Fibroblast of lung (primary cell): Measurements from ENCODE around the gene ABCC8. TPM values are rescaled to one million over a fixed set of nuclear protein-coding genes. Genes with fewer than 3 reads are reported as not detected.

ENCODE experiments used
- DNase-seq, 2 donors: peaks; one replicate each; pipeline versions ENCODE4 v3.0.0 to v3.0.0-alpha.2; 2010; ENCODE audit warnings: low read depth in 2 of 2
- H2AFZ ChIP-seq: 2 replicates; pipeline ENCODE4 v1.5.1; 2012; ENCODE audit warnings: low read length, control low read depth, inconsistent platforms
- H3K27ac ChIP-seq: 2 replicates; pipeline ENCODE4 v1.5.1; 2011; ENCODE audit warnings: low read length, control low read depth; ENCODE audit not compliant: insufficient read depth
- H3K27me3 ChIP-seq: 2 replicates; pipeline ENCODE4 v1.5.1; 2011; ENCODE audit warnings: mild to moderate bottlenecking, low read length; ENCODE audit not compliant: control insufficient read depth, insufficient read depth
- H3K36me3 ChIP-seq: 2 replicates; pipeline ENCODE4 v1.5.1; 2011; ENCODE audit warnings: low read length; ENCODE audit not compliant: control insufficient read depth, insufficient read depth
- H3K4me1 ChIP-seq: 2 replicates; pipeline ENCODE4 v1.5.1; 2011; ENCODE audit warnings: low read length; ENCODE audit not compliant: control insufficient read depth, insufficient read depth; ENCODE audit errors: extremely low read depth
- H3K4me2 ChIP-seq: 2 replicates; pipeline ENCODE4 v1.5.1; 2011; ENCODE audit warnings: low read length, control low read depth; ENCODE audit not compliant: insufficient read depth; ENCODE audit errors: extremely low read depth
- H3K4me3 ChIP-seq, 4 experiments: fragments of 200-600 bp in 1 of 4; sonication (generic) in 1 of 4; replicated peaks in 1 of 4; 2 replicates each; pipeline ENCODE4 v1.5.1; 2011 to 2016; ENCODE audit warnings: low read length in 4 of 4, low read depth in 3 of 4, mild to moderate bottlenecking in 3 of 4, control low read depth in 2 of 4, inconsistent platforms in 1 of 4, mixed read lengths in 1 of 4; ENCODE audit not compliant: insufficient read depth in 1 of 4; ENCODE audit errors: control extremely low read depth in 1 of 4
- H3K79me2 ChIP-seq: 2 replicates; pipeline ENCODE4 v1.5.1; 2012; ENCODE audit warnings: mild to moderate bottlenecking, low read length, inconsistent platforms; ENCODE audit not compliant: control insufficient read depth, insufficient read depth
- H3K9ac ChIP-seq: 2 replicates; pipeline ENCODE4 v1.5.1; 2011; ENCODE audit warnings: mild to moderate bottlenecking, low read length, control low read depth; ENCODE audit not compliant: insufficient read depth
- H3K9me3 ChIP-seq: 2 replicates; pipeline ENCODE4 v1.5.1; 2012; ENCODE audit warnings: low read depth, low read length; ENCODE audit not compliant: control insufficient read depth, insufficient read depth
- H4K20me1 ChIP-seq: 2 replicates; pipeline ENCODE4 v1.5.1; 2011; ENCODE audit warnings: low read length; ENCODE audit not compliant: control insufficient read depth, insufficient read depth; ENCODE audit errors: extremely low read depth
- CTCF ChIP-seq, 2 donors: IDR thresholded peaks in 1 of 2; conservative IDR thresholded peaks in 1 of 2; 1 replicate in 1 of 2; 2 replicates in 1 of 2; pipeline ENCODE4 v1.5.1; 2011 to 2012; ENCODE audit warnings: low read length in 2 of 2, control low read depth in 1 of 2, inconsistent platforms in 1 of 2, low read depth in 1 of 2, mild to moderate bottlenecking in 1 of 2
- EZH2 ChIP-seq: IDR thresholded peaks from 2 replicates; pipeline ENCODE4 v1.5.1; 2012; ENCODE audit warnings: low read length, control low read depth, mild to moderate bottlenecking; ENCODE audit errors: missing control alignments
- polyA plus RNA-seq, 2 donors: library from polyadenylated mRNA; depleted of rRNA in 1 of 2; stranded (reverse) in 1 of 2; unstranded in 1 of 2; fragments of >200 nt; gene quantifications; 2 replicates each; pipeline ENCODE4 v1.2.1, GENCODE V29; 2011 to 2012; ENCODE audit warnings: missing spikeins in 1 of 2
- total RNA-seq: library from RNA; depleted of rRNA; stranded (reverse); fragments of >200 nt; gene quantifications from 2 replicates; pipeline ENCODE4 v1.2.1, GENCODE V29; 2014

The ABCC8 gene
- total and polyA plus RNA-seq, 2 donors (not counting 1 experiment from before 2014, with no cell fraction given) = not detected

GRCh38 chr11:17516551-17517150 is 40.0 kb upstream of the ABCC8 start:
- Histone ChIP-seq H3K4me1 (no peaks in the 10 kb centered on the region), H3K27ac (no peak overlapping the region), H3K36me3 (no peaks in the 10 kb centered on the region), H3K27me3 (no peaks in the 10 kb centered on the region), H3K79me2 (no peaks in the 10 kb centered on the region), H3K4me3 (no peak overlapping the region), H3K4me2 (no peak overlapping the region), H2AFZ (no peak overlapping the region), H3K9ac (no peak overlapping the region), H4K20me1 (no peaks in the 10 kb centered on the region), H3K9me3 (no peaks in the 10 kb centered on the region)
- TF ChIP-seq CTCF (conservative IDR thresholded peaks at IDR 0.05 in 1 of 2, IDR thresholded peaks at IDR 0.05 in 1 of 2; ENCODE audit: low read depth in 1 of 2, low read length in 2 of 2) = no peak
- DNase-seq = no peak

DNA sequence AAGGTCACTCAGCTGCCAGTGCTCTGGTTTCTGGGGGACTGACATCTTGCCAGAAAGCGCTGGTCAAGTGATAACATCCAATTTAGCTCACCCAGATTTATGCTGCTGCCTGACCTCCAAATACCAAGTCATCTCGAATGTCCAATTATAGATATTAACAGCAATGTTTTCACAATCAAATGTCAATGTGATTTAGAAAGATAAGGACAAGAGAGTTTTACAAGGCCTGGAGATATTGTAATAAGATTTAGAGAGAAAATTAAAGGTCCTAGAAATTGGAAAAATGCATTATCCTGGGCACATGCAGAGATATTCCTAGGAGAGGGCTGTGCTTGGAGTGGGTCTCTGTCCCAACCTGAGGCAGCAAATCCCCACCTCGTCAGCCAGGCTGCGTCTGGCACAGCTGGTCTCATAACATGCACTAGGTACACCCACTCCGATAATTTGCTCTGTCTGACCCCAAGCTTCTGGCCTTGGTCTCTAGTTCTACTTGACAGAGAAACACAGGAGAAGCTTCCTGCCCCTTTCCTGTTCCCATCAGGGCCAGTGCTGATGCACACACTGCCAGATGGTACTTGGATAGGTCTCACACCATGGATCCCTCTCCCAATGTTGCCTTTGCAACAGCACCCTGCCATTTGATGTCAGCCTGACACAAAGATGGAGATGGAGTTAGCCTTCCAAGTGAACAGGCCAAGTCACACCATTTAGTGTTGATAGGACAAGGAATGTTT is 39.0 kb upstream of the ABCC8 start:
- DNase-seq = no peak
- Histone ChIP-seq H3K4me3 (no peak overlapping the region), H3K9ac (no peak overlapping the region), H3K27me3 (no peaks in the 10 kb centered on the region), H3K9me3 (no peaks in the 10 kb centered on the region), H3K79me2 (no peaks in the 10 kb centered on the region), H4K20me1 (no peaks in the 10 kb centered on the region), H3K36me3 (no peaks in the 10 kb centered on the region), H3K27ac (no peak overlapping the region), H2AFZ (no peak overlapping the region), H3K4me1 (no peaks in the 10 kb centered on the region), H3K4me2 (no peak overlapping the region)
- no peak for TF ChIP-seq EZH2
- TF ChIP-seq CTCF (conservative IDR thresholded peaks at IDR 0.05 in 1 of 2, IDR thresholded peaks at IDR 0.05 in 1 of 2; ENCODE audit: low read depth in 1 of 2, low read length in 2 of 2) = no peak

GRCh38 chr11:17514476-17514875 is 37.8 kb upstream of the ABCC8 start:
- H3K27me3 ChIP-seq = no peaks in the 10 kb centered on the region
- H3K4me1 ChIP-seq = no peaks in the 10 kb centered on the region
- no peak overlapping the region for H2AFZ ChIP-seq
- H3K27ac ChIP-seq = no peak overlapping the region
- H3K4me2 ChIP-seq = no peak overlapping the region
- H3K4me3 ChIP-seq = no peak overlapping the region
- no peaks in the 10 kb centered on the region for H4K20me1 ChIP-seq
- no peaks in the 10 kb centered on the region for H3K9me3 ChIP-seq
- no peak for DNase-seq
- H3K9ac ChIP-seq = no peak overlapping the region
- TF ChIP-seq CTCF (conservative IDR thresholded peaks at IDR 0.05 in 1 of 2, IDR thresholded peaks at IDR 0.05 in 1 of 2; ENCODE audit: low read depth in 1 of 2, low read length in 2 of 2) (no peak), EZH2 (no peak)
- H3K79me2 ChIP-seq = no peaks in the 10 kb centered on the region
- no peaks in the 10 kb centered on the region for H3K36me3 ChIP-seq
